NCI-H82 treated with DMSO at 0.1 percent for 48 hours (cell line): ENCODE results near the gene RUNX2.

ENCODE experiments used
- DNase-seq: peaks from one replicate; lab custom pipeline; 2025; ENCODE audit not compliant: unreplicated experiment; lab: John Stamatoyannopoulos, UW

The RUNX2 gene

DNA sequence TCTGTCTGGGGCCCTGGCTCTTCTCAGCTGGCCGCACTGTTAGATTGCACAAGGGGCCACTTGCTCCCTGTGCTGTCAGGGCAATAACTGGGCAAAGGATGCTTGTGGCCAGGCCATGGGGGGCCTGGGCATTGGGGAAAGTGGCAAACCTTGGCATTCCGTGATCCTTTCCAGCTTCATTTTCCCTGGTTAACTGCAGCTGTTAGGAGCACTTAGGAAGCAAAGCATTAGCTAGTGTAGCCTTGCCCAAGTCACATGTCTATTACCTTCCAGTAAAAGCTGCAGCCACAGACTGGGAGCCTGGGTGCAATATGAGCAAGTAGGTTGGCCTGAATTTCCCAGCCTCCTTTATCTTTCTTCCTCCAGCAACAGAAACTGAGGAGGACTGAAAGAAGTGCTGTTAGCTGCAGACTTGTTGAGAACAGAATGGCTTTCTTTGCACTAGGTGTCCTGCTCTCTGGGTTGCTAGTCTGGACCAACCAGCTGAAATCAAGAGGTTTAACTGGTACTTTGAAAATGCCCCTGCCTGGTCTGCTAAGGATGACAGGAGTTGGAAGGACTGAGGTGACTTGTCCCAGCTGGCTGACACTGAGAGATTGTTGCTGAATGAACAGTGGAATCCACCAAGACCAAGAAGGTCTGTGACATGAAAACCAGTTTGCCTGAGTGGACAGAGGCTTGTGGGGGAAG lies 361.9 kb downstream of the RUNX2 start:
- no peak for DNase-seq

DNA sequence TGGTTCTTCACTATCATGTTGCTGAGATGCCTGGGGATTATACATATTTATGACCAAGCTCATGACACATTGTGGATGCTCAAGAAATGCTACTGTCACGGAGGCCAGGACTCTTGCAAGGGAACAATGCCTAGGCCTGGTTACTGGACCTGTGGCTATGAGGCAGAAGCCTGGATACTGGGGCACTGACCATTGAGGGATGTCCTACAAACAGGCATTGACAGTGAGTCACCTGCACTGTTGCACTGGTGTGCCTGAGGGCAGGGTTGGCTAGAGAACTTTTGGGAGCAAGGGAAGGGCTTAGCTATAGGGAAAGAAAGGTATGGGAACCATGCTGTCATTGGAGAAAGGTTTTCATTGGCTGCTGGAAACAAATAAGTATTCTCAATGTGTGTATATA lies 362.7 kb downstream of the RUNX2 start:
- DNase-seq, result no peak

DNA sequence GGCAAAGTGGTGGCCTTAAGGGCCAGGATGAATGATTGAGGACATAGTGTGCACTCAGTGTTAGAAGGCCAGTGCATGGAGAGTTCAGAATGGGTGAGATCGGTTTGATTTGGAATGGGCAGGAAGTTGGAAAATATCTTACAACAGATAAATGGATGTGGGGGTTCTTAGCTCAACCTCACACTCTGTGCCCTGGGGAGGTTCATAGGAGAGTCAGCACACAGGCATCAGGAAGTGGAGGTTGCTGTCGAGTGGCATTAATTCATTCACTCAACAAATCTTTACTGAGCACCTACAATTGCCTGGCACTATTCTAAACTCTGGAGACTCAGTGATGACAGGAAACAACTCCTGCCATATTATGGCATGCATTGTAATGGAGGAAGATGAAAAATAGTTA lies 363.3 kb downstream of the RUNX2 start:
- DNase-seq, result no peak

DNA sequence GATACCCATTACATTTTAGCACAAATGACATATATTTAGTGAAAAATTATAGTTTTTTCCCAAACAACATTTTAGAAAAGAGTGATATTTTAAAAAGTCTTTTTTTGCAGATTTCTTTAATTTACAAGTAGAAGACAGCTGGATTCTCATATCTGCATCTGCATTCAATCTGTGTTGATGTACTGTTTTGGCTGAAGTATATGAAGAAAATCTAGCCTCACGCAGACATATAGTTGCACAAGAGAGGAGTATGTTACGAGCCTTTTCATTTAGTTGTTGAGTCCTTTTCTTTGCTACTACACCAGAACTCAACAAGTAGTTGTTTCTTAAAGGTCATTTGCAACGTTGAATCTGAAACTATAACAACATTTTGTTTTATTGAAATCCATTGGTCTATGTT lies 363.9 kb downstream of the RUNX2 start:
- no peak for DNase-seq

DNA sequence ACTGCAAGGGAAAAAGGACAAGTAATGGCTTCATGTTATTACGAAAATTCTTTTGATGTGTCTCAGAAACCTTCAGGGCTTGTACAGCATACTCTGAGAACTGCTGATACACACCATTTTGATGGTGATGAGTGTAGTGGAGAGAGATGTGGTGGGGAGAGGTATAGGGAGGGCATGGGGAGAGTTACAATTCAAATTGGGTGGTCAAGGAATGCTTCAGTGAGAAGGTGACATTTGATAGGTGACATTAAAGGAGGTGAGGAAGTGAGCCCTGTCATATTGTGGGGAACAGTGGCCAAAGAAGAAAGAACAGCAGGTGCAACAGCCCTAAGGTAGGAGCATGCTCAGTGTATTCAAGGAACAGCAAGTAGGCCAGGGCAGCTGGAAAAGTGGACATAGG lies 368.6 kb downstream of the RUNX2 start:
- DNase-seq, result no peak

DNA sequence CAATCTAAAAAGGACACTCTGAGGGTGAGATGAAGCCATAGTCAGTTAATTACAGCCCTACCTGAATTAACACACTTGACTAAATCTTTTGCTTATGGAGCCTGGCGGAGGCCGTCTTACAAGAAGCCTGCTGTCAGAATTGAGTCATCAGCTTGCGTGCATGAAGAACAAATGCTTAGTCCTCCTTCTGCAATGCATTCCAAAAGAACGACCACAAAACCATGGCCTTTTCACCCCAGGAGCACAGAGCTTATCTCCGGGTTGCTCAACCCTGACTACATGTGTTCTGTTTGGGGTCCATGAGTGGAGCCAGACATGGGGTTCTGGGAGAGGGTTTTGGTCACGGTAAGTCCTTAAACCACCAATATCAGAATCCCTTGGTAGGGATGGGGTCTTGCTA lies 369.5 kb downstream of the RUNX2 start:
- DNase-seq, result no peak

DNA sequence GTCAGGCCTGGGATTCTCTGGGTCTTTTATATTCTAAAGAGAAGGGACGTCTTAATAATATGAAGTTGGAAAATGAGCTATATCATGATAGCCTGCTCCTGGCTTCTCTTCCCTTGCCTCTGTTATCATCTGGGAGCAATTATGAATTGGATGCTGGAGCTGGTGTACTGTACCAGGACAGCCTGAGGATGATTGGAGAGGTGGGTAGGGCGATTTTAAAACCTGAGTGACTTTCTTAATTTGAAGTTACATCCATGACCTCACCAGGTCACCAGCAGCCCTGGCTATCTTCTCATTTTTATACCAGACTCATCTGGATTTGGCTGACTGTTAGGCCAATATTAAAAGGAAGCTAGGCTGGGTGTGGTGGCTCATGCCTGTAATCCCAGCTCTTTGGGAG lies 369.9 kb downstream of the RUNX2 start:
- DNase-seq, result no peak

DNA sequence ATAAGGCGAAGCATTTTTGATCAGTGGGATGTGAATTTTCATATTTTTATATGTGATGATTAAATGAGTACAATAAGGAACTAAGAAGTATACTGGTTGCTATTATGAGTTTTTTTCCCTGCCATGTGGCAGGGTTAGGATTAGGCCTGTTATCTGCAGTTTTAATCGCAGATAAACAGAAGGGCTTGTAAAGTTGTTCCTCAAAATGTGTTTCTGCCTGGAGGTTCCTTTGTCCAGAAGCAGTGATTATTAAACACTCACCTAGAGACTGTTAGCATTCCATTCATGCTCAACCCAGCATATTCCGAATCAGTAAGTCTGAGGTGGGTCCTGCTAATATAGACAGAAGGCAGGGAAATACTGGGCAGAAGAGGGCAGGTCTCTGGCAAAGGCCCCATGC lies 371.5 kb downstream of the RUNX2 start:
- DNase-seq, result peak; percentile 32

DNA sequence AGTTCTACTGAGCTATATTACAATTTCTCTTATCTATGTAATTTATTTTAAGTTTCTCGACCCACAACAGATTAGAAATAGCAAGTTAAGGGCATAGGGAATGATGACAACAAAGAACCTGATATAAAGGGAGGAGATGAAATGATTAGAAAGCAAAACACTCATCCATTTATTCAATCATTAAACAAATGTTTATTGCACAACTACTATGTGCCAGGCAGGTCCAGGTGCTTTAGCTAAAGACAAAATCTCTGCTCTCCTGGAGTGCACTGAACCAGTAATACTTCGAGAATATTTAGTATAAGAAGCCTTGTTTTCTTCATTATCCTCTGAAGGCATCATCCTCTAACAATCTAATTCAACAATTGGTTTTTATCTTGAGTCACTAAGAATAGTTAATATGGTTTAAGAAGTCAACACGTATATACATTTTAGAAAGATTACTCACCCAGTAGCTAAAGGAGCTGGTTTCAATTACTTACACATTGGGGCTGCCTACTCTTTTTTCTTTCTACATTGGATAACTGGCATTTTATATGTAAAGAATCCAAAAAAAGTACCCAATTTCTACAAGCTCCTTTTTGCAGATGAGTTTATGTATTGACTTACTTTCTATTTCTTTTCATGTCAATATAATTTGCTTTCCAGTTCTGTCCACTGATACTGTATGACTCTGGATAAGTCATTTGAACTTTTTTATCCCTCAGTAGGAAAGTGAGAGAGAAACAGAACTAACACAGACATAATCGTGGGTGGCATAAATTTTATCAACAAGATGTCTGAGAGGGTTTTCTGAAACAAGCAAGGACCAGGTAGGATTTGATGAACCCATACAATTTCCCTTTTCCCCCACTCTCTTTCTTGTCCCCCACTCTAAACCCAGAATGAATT lies 375.0 kb downstream of the RUNX2 start:
- DNase-seq, result no peak

DNA sequence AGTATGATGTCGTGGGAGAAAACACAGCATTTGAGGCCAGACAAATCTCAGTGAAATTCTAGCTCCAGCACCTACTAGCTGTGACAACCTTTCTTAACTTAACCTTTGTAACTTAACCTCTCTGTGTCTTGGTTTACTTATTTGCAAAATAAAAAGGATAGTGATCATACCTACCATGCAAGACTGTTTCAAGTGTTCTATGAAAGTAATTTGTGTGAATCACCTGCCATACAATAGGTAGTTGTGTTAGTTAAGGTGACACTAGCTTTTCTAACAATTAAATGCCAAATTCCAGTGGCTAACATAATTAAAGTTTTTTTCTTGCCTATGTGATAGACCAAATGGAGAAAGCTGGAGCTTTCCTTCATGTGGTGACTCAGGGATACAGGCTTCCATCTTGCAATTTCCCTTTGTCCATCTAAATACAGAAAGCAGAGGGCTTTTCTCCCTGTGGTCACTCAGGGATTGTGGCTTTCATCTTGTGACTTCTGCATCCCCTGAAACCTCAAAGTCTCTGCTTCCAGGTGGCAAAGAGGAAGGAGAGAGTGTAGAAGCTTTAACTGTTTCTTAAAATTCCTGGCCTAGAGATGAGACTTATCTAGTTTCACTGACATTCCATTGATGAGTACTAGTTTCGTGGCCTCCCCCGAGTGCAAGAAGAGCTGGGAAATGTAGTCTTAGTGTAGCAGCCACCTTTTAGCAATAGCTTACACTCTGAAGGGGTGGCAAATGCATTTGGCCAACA lies 376.1 kb downstream of the RUNX2 start:
- no peak for DNase-seq

DNA sequence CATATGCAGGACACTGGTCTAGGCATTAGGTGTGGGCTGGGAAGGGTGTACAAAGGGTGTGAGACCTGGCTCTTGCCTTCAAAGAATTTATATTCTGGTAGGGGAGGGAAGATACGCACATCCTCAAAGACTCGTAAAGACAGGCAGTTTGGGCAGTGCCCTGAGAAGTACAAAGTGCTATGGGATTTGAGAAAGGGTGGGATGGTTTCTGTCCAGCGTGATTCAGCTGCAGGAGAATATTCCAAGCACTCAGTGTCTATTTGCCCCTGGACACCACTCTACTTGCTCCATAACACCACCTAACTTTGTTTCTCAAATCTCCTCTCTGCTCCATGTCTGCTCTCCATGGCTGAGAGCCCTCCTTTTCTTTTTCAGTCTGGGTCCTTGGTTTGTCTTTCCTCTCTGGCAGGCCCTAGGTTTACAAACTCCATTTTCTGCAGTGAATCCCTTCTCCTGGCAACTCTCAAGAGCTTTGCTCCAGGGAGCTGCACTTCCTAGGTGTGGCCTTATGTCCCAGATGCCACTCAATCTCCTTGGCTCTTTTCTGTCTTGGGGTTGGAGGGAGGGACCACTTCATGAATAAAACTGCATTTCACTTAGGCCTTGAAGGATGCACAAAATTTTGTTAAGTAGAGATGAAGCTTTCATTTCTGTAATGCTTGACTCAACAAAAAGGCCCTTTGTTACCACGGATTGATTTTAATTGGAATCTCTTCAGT lies 377.2 kb downstream of the RUNX2 start:
- DNase-seq, result no peak

DNA sequence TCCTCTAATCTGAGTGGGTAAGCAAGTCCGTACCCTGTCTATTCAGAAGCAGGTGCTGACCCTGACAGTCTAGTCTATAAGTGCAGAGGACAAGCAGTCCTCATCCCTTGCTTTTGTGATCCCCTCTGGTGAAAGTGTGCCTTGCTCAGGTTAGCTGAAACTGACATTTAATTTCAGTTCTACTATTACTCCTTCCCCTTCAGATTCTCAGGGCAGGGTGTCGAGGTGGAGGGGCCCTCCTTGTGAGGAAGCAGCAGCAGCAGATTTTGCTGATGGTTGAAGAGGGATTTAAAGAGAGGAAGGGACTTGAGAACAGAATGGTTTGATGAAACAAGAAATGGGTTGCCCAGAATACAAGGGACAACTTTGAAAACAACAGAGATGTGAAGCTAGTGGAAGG lies 378.2 kb downstream of the RUNX2 start:
- DNase-seq, result no peak

DNA sequence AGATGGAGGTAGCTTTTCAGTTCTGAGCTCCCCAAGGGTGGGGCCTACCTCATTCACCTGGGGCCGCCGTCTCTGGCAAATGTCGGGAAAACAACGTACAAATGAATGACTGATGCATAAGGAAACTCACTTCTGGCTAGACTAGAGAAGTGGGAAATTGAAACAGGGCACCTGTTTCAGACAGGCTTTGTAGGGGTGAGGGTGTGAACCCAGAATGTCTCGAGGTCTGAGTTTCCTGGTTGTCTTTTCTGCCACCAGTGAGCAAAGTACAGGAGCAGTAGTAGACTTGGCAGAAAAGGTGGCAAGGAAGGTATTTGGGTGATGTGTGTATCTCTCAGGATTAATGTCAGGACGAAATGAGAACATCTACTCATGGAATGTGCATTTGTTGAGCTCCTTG lies 379.0 kb downstream of the RUNX2 start:
- DNase-seq, result no peak

DNA sequence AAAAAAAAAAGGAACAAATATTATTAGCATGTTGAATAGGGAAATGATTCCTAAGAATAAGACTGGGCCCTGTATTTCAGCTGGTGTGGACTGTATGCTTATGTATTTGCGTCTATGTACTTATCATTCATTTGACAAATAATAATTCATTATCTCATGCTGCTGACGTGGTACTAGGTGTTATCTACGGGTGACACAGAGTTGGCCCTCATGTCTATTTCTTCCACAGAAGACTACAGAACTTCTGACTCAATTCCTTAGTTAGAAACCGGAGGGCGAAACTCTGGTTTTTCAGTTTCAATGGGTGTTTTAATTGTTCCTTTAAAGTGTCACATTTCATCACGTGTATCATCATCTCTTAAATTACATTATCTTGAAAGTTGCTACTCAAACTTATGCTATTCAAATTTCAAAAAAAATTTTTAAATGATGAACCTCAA lies 381.7 kb downstream of the RUNX2 start:
- no peak for DNase-seq

DNA sequence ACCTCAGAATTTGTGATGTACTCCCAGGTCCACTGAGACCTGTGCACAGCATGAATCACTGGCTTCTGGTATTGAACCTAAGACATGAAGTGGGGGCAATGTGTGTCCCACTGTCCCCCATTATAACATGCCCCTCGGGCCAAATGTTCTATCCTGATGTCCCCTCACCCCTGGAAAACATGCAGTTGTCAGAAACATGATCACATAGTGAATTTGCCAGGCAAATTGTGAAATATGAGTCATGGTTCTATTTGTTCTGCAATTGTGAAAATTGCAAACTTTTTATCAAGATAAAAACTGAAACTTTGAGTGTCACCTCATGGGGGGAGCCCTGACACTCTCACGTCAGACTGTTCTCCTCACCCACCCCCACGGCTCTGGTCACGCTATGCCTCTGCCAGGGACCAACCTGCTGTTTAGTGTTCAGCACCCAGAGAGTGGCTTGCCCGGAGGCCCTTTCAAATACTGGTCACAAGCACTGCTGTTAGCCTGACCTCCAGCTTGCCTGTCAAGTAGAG lies 382.2 kb downstream of the RUNX2 start:
- DNase-seq, result no peak

DNA sequence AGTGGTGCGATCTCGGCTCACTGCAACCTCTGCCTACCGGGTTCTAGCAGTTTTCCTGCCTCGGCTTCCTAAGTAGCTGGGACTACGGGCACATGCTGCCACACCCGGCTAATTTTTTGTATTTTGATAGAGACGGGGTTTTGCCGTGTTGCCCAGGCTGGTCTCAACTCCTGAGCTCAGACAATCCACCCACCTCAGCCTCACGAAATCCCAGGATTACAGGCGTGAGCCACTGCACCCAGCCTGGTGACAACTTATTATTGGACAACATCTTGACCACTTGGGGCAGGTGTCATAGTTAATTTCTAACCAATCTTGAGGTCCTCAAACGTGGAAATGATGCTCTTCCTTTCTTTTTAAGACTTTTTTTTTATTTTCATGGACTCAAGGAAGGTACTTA lies 383.9 kb downstream of the RUNX2 start:
- DNase-seq, result no peak

DNA sequence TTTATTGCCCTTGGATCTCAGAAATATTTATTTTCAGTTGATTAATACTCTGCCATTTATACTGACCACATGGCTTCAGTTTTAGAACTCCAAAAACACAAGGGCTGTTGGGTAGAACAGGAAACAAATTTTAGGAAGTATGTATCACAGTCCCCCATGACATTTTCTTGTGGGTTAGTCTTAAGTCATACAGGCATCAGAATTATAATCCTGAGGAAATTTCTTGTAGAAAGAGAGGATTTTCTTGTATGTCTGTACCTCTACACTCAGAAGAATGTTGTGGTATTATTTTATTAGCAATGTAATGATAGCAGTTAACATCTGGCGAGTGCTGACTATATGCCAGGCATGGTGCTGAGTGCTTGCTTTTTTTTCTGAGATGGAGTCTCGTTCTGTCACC lies 384.7 kb downstream of the RUNX2 start:
- no peak for DNase-seq
